A549 (cell line): ENCODE data around the gene MUC5AC.

Source experiments
- CHD2 ChIP-seq: fragments of 150-350 bp; IDR thresholded peaks from 2 replicates; pipeline ENCODE4 v1.6.1; 2014; ENCODE audit warnings: low read length; ENCODE audit not compliant: partially characterized antibody
- HMGXB4 ChIP-seq: fragments of 250-450 bp; sonication (Bioruptor Pico); IDR thresholded peaks from 2 replicates; pipeline ENCODE4 v1.5.0; 2021; ENCODE audit warnings: mild to moderate bottlenecking, moderate library complexity, borderline replicate concordance
- HOXA7 ChIP-seq: fragments of 250-450 bp; sonication (Bioruptor Pico); IDR thresholded peaks from 2 replicates; pipeline ENCODE4 v1.5.0; 2020; ENCODE audit warnings: mild to moderate bottlenecking, moderate library complexity
- JUNB ChIP-seq: fragments of >200 bp; sonication (Bioruptor Twin); formaldehyde crosslinking; IDR thresholded peaks from 2 replicates; pipeline ENCODE4 v1.6.1; 2016
- MYC ChIP-seq: IDR thresholded peaks from 2 replicates; pipeline ENCODE4 v1.6.1; 2012; ENCODE audit warnings: mild to moderate bottlenecking, inconsistent platforms, low read length, improper control_type of control experiment, borderline replicate concordance
- NR3C1 ChIP-seq: fragments of >200 bp; sonication (Bioruptor Twin); formaldehyde crosslinking; IDR thresholded peaks from 3 replicates; pipeline ENCODE4 v1.6.1; 2017
- PHF8 ChIP-seq: fragments of 200-600 bp; sonication (generic); IDR thresholded peaks from 2 replicates; pipeline ENCODE4 v1.6.1; 2016; ENCODE audit warnings: low read depth, mild to moderate bottlenecking, antibody characterized with exemption, moderate library complexity, borderline replicate concordance
- RAD21 ChIP-seq, 2 experiments: fragments of >200 bp in 1 of 2; sonication (Bioruptor Twin) in 1 of 2; formaldehyde crosslinking in 1 of 2; IDR thresholded peaks in 1 of 2; conservative IDR thresholded peaks in 1 of 2; 2 replicates in 1 of 2; 3 replicates in 1 of 2; pipeline ENCODE4 v1.6.1; 2012 to 2018; ENCODE audit warnings: inconsistent platforms in 1 of 2
- SMC3 ChIP-seq: fragments of >200 bp; sonication (Bioruptor Twin); formaldehyde crosslinking; IDR thresholded peaks from 3 replicates; pipeline ENCODE4 v1.6.1; 2018; ENCODE audit warnings: inconsistent platforms
- TF ChIP-seq, protein P1 (sequence below): fragments of >200 bp; sonication (Bioruptor Twin); formaldehyde crosslinking; IDR thresholded peaks from 3 replicates; pipeline ENCODE4 v1.5.1; 2016
- TF ChIP-seq, protein P2 (sequence below): IDR thresholded peaks from 2 replicates; pipeline ENCODE4 v1.6.1; 2012

DNA sequence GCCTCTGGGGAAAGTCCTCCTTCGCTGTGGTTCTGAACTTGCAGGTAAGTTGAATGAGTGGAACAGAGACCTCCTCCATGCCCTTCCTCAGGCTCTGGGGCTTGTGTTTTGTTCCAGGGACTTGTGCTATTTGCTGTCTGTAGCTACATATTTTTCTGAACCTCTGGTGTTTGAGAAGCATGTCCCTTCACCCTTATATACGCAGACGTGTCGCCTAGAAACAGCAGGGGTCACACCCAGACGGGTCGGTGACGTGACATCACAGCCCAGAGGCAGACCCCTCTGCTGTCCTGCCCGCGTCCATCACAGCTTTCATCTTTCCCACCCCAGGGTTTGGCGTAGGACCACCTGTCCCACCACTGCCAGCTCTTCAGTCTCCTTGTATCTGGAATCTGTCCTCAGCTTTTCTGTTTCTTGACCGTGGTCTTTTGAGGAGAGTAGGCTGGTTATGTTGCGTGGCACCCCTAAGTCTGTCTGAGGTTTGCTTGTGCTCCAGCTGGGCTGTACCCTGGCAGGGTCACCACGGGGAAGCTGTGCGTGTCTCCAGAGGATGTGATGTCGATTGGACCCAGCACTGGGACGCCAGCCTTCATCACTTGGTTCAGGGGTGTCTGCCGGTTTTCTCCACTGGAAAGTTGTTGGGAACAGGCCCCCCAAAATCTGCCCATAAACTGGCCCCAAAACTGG, 51.8 kb downstream of the MUC5AC start:
- TF ChIP-seq, protein P1, sequence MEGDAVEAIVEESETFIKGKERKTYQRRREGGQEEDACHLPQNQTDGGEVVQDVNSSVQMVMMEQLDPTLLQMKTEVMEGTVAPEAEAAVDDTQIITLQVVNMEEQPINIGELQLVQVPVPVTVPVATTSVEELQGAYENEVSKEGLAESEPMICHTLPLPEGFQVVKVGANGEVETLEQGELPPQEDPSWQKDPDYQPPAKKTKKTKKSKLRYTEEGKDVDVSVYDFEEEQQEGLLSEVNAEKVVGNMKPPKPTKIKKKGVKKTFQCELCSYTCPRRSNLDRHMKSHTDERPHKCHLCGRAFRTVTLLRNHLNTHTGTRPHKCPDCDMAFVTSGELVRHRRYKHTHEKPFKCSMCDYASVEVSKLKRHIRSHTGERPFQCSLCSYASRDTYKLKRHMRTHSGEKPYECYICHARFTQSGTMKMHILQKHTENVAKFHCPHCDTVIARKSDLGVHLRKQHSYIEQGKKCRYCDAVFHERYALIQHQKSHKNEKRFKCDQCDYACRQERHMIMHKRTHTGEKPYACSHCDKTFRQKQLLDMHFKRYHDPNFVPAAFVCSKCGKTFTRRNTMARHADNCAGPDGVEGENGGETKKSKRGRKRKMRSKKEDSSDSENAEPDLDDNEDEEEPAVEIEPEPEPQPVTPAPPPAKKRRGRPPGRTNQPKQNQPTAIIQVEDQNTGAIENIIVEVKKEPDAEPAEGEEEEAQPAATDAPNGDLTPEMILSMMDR, result no peak
- TF ChIP-seq CHD2 (no peak), HMGXB4 (CRISPR knock-in tag) (no peak), PHF8 (no peak), RAD21 (conservative IDR thresholded peaks at IDR 0.05 in 1 of 2, IDR thresholded peaks at IDR 0.05 in 1 of 2) (no peak), MYC (no peak), NR3C1 (no peak), JUNB (no peak), SMC3 (no peak), HOXA7 (CRISPR knock-in tag) (no peak)
- TF ChIP-seq, protein P2, sequence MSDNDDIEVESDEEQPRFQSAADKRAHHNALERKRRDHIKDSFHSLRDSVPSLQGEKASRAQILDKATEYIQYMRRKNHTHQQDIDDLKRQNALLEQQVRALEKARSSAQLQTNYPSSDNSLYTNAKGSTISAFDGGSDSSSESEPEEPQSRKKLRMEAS, result no peak
